Ovary (tissue), 3 donors: ENCODE measurements around the gene FAM234B.

Experiments
- POLR2A ChIP-seq: fragments of 450-650 bp; IDR thresholded peaks from one replicate; pipeline ENCODE4 v1.6.1; 2017; ENCODE audit warnings: antibody characterized with exemption, mild to moderate bottlenecking, moderate library complexity
- TF ChIP-seq, protein P1 (sequence below), 3 donors: fragments of 450-650 bp in 2 of 3; fragments of 200-600 bp in 1 of 3; IDR thresholded peaks; one replicate each; pipeline versions ENCODE4 v1.5.1 to v1.8.0; 2016 to 2022; ENCODE audit warnings: antibody characterized with exemption in 3 of 3, mild to moderate bottlenecking in 1 of 3
- donor health status: DM: no; HTN: no; CAD: no.

- TF ChIP-seq, protein P1, sequence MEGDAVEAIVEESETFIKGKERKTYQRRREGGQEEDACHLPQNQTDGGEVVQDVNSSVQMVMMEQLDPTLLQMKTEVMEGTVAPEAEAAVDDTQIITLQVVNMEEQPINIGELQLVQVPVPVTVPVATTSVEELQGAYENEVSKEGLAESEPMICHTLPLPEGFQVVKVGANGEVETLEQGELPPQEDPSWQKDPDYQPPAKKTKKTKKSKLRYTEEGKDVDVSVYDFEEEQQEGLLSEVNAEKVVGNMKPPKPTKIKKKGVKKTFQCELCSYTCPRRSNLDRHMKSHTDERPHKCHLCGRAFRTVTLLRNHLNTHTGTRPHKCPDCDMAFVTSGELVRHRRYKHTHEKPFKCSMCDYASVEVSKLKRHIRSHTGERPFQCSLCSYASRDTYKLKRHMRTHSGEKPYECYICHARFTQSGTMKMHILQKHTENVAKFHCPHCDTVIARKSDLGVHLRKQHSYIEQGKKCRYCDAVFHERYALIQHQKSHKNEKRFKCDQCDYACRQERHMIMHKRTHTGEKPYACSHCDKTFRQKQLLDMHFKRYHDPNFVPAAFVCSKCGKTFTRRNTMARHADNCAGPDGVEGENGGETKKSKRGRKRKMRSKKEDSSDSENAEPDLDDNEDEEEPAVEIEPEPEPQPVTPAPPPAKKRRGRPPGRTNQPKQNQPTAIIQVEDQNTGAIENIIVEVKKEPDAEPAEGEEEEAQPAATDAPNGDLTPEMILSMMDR (IDR thresholded peaks at IDR 0.05) = no peak
- no peak for TF ChIP-seq POLR2A
These were observed 56.4 kb downstream of the FAM234B start for GRCh38 chr12:13100605-13100881.
